ENCODE data around the gene OPA1.

DNA sequence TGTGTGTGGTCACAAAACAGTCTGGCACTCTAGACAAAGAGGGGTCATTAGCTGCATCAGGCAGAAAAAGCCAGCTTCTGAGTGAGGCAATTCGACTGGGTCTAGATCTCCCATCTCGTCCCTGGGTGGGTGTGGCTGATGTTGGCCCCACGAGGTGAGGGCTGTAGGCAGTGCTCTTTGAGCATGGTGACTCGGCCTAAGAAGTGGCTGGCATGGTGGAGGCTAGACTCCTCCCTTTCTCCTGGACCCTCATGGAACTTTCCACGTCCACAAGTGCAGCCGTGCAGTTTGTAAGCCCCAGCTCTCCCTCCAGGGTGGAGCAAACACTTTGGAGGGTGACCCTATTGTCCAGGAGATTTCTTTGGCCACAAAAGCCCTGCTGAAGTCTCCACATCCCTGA lies 134.1 kb downstream of the OPA1 start:
- TF ChIP-seq, protein P1, sequence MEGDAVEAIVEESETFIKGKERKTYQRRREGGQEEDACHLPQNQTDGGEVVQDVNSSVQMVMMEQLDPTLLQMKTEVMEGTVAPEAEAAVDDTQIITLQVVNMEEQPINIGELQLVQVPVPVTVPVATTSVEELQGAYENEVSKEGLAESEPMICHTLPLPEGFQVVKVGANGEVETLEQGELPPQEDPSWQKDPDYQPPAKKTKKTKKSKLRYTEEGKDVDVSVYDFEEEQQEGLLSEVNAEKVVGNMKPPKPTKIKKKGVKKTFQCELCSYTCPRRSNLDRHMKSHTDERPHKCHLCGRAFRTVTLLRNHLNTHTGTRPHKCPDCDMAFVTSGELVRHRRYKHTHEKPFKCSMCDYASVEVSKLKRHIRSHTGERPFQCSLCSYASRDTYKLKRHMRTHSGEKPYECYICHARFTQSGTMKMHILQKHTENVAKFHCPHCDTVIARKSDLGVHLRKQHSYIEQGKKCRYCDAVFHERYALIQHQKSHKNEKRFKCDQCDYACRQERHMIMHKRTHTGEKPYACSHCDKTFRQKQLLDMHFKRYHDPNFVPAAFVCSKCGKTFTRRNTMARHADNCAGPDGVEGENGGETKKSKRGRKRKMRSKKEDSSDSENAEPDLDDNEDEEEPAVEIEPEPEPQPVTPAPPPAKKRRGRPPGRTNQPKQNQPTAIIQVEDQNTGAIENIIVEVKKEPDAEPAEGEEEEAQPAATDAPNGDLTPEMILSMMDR (IDR thresholded peaks at IDR 0.05; ENCODE audit: low read length): no peak
- no peak for TF ChIP-seq EZH2phosphoT487 (IDR thresholded peaks at IDR 0.05; ENCODE audit: low read length)
